NOMO-1 treated with DMSO at 0.1 percent for 48 hours (cell line): ENCODE results near the gene VSTM4.

ENCODE experiments used
- DNase-seq: peaks from one replicate; lab custom pipeline; 2025; ENCODE audit not compliant: unreplicated experiment; lab: John Stamatoyannopoulos, UW

VSTM4 gene

DNA sequence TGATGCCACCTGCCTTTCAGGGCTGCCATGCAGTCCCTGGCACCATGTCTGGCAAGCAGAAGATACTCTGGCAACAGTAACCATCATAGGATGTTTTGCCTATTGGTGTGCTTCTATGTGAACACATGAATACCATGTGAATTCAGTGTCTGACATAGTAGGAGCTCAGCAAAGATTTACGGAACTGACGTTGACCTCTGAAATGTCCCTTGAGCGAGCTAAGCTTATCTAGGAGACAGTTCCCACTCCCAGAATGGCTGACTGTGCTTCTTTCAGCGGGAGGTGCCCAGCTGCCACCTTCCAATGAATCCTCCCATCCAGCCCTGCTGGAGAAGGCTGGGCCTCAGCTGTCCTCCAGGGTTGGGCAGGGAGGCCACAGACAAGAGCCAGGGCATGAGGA, 104.5 kb downstream of the VSTM4 start:
- DNase-seq, result no peak

DNA sequence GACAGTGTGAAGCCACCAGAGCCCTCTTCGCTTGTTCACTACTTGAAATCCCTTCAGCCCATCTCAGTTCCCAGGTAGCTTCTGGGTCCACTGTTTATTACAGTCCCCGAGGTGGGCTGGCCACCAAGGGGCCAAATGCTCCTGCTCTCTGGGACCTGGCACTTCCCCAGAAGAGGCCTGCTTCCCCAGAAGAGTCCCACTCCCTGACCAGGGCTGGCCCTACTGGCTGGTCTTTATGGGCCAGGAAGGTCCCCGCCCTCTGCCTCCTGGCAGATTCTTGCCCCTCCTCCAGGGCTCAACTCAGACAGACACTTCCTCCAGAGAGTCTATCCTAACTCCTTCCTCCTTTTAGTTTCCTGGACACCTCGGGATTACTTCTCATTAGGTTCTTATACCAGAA, 105.0 kb downstream of the VSTM4 start:
- no peak for DNase-seq

DNA sequence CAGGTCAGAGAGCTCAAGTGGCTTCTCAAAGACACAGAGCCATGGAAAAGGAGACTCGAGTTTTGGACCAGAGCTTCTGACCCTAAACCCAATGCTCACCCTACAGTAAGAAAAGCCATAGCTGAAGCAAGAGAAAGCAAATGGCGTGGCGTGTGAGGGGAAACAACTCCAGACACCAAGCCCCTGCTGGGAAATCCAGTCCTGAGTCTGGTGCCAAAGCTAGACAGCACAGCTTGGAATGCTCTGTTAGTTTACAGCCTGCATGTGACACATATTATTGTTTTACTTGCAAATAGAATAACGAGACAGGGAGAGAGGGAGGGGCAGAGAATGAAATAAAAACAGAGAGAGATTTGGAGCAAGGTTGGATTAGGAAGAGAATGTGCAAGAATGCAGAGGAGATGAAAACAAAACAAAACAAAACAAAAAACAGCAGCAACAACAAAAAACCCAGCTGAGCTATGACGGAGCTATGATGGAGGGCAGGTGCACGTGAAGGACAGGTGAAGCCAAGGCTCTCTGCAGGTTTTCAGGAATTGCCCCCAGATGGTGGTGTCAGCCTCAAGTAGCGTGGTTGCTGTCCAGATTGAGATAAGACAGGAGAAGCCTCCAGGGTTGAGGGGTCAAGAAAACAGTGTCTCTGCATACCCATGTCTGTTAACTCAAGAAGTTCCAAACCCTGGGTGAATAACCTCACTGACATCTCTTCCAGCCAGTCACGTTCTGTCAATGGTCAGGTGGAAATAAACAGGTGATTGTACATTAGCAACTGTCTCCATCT, 105.9 kb downstream of the VSTM4 start:
- DNase-seq, result no peak

DNA sequence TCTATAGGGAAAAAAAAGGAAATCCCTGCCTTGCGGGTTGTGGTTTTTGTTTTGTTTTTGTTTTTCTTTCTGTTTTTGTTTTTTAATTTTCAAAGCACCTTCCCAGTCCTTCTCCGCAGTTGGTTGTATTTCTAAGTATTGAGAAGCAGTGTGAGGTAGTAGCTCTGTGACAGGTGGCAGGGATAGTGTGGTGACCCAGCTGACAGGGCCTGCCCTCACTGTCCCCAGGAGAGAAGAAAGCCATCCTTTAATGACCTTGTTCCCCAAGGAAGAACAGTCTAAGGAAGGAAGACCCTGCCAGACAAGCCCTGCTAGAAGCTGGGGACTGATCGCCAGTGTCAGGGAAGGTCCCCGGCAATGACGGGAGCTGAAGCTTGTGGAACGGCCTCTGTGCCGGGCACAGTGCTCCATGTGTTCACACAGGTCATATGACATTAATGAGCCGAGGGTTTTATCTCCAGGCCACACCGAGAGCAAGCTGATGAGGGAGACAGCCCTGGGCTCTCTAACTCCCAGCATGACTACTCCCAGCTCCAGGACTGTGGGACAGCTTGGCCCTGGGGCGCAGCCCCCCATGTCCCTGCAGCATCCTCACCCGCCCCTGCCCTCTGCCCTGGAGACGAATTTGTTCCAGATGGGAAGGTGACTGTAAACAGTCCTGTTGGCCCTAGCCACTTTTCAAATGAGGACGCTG, 106.7 kb downstream of the VSTM4 start:
- no peak for DNase-seq

DNA sequence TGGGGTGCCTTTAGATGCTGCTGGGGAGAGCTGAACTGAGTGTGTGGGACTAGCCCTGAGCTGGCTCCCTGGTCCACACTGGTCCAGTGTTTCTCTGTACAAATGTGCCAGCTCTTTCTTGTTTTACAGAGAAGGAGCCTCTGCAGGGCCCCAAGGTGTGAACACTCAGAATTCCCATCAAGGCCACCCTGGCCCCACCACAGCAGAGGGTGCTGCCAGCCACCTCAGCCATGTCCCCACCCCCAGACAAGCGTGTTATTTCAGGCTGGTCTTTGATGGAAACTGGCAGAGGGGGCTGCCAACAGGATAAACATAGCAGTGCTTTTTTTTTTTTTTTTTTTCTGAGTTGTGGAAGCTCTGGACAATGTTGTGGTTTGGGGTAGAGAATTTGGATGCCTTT, 107.2 kb downstream of the VSTM4 start:
- no peak for DNase-seq

DNA sequence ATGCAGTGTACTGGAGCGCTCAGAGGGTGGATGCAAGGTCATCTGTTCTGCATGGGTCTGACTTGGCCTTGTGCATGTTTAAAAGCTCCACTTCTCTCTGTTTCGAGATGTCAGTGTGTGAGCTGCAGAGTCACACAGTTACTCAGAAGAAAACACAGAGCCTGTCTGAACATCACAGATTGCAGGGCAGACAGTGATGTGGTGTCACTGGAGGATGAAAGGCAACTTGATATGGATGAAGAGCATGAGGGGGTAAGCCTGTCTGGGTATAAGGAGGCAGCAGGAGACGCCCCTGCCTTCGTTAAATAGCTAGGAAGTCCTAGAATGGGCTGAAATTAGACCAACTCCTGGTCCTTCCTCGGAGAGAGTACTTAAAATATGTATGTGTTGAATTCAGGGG, 108.2 kb downstream of the VSTM4 start:
- DNase-seq, result no peak

DNA sequence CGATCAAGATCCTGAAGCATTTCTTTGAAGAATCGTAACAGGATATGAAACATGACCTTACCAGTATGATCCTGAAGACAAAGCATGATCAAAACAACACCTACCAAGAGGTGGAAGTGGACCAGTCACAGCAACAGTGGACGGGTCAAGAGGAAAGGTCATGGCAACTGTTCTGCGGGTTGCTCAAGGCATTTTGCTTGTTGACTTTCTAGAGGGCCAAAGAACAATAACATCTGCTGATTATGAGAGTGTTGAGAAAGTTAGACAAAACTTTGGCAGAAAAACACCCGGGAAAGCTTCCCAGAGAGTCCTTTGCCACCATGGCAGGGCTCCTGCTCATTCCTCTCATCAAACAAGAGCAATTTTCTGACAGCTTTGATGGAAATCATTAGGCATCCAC, 110.1 kb downstream of the VSTM4 start:
- no peak for DNase-seq

DNA sequence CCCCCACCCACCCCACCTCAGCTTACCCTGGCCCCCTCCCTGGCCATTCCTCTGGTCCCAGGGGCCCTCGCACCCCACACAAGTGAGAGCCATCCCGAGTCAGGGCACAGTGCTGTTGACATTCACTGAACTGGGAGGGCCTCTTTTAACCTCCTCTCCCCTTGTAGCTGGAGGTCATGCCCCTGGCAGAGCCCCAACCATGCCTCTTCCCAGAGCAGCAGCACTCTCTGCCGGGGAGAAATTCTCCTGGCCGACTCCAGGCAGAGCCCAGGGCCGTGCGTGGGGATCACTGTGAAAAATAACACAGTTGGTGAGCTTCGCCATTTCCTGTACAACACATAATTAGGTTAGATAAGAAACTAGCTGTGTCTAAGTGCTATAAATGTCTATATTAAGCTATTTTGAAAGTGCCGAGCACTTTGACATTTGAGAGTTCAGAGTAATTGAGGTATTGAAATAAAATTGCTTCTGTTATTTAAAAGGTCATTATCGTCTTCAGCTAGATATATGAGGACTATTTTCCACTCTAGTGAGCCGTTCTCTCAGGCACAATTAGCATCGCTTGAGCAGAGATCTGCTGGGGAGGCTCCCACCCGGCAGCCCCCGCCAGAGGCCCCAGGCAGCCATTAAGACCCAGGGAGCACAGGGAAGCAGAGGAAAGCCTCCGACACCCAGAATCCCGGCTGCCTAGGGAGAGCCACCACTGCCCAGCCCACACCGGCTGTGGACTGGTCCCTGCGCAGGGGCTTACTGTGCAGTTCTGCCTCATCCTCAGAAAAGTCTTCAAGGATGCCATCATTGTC, 113.3 kb downstream of the VSTM4 start:
- DNase-seq, result no peak

DNA sequence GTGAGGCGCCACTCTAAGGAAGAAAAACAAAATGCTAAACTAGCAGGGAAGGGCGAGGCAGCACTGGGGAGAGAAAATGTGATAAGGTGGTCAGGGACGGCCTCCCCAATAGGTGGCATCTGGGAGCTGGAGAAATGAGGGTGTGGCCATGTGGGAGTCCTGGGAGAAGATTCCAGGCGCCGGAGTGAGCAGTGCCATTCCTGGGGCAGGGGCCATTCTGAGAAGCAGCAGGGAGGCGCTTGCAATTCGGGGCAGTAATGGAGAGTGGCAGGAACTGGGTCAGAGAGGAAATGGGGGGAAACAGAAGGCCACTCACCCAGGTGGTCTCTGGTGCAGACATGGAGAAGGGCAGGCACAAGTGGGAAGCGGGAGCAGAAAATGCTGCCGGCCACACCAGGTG, 113.9 kb downstream of the VSTM4 start:
- no peak for DNase-seq

DNA sequence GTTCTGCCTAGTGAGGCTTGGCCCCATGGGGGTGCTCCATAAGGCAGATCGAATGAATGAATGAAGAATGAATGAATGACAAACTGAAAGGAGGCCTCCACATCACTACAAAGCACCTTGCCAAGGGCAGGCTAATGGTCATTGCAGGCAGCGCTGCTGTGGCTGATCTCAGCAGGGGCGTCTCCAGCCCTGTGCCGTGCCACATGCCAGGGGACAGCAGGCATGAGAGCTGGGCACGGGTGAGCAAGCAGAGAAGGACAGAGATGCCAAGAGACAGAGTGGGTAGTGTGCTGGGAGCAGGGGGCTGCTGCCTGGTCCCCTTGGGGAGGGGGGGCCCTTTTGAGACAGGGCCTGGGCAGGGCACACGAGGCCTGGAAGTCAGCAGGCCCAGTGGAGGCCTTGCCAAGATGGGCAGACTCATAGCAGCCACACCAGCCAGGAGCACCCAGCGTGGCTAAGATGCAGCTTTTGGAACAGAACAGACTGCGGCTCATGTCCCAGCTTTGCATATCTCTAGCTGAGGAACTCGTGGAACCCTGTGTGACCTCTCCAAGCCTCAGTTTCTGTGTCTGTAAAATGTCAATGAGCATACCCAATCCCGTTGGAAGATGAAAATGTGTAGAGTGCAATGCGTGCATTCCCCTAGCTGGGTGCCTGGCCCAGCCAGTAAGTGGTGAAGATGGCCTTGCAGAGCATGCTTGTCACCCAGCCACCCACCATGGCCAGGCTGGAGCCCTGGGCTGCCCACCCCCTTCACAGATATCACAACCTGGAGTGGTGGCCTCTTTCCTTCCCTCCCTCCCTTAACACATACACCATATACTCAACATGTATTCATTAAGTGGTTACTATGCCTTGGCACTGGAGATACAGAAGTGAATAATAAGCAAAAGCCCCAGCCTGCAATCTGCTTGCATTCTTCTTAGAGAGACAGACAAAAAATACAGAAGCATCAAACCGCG, 114.6 kb downstream of the VSTM4 start:
- no peak for DNase-seq

DNA sequence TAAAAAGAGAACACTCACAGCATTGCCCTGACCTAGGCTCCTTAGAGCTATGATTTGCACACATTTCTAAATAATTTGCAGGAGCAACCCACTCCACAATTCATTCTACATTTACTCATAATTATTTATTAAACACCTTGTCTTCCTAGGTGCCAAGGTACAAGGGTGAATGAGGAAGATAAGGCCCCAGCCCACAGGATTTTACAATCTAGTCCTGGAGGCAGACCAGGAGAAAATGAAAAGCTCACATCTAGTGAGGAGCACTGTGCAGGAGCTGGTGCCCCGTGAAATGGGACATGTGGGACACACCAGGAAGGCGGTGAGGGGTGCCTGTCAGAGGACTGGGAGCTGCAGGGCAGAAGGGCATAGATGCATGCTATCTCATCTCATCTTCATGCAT, 116.0 kb downstream of the VSTM4 start:
- no peak for DNase-seq

DNA sequence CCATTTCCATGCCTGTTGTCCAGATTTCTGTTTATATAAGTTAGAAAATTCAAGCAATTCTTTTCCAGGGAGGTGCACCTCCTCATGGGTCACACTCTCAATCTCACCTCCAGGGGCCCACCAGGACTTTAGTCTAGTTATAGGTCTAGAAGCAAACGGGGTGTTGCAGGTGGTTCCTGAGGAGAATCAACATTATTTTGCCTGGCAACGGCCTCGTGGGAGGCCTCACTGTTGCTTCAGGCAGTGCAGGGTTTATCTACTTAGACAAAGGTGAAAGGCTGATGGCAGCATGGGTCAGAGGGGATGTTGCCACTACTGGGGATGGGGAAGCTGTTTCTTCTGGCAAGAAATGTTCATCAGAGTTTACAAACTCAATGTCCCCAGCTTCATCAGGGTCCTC, 119.0 kb downstream of the VSTM4 start:
- no peak for DNase-seq

DNA sequence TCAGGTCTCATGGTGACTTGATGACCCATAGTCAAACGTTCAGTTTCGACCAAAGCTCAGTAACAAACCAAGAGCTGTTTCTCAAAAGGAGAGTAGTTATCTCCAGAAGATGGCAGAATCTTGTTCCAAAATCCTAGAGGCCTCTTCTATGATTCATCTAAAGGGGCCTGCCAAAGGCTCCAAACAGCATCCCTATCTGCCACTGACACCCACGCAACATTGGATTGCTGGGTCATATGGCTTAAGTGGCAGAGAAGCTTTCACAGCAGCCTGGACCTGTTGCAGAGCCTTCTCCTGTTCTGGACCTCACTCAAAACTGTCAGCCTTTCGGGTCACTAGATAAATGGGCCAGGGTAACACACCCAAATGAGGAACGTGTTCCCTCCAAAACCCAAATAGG, 121.7 kb downstream of the VSTM4 start:
- DNase-seq, result no peak

DNA sequence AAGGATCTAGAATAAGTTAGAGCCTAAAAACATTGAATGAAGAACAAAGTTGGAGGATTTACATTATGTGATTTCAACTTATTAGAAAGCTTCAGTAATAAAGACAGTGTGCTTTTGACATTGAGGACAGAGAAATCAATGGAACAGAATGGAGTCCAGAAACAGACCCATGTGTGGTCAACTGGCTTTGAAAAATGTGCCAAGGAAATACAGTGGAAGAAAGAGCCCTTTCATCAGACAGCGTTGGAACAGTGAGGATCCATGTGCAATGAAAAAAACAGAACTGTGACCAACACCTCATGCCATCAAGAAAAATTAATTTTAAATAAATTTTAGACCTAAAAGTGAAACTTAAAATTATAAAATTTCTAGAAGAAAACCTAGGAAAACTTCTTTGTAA, 125.1 kb downstream of the VSTM4 start:
- DNase-seq, result no peak

DNA sequence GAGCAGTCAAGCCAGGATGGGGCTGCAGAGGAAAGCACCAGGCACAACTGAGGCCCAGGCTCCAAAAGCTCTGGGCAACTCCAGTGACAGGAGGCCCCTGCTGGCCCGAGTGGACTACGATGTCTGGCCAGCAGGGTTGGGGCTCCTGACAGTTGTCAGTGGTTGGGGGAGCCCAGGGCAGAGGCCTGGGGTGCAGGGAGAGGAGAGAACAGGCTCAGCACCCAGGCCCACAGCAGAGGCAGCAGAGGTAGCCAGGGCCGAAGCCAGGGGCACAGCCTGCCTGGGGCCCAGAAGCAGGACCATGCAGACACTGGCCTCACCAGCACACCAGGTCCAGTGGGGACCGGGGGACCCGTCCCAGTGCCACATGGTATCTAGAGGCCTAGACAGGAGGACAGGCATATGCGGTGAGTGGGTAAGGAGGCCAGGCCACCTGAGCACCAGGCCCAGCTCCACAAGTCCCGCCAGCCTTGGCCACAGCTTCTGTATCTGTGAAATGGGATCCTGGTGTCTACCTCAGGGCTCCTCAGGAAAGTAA, 129.6 kb downstream of the VSTM4 start:
- no peak for DNase-seq

DNA sequence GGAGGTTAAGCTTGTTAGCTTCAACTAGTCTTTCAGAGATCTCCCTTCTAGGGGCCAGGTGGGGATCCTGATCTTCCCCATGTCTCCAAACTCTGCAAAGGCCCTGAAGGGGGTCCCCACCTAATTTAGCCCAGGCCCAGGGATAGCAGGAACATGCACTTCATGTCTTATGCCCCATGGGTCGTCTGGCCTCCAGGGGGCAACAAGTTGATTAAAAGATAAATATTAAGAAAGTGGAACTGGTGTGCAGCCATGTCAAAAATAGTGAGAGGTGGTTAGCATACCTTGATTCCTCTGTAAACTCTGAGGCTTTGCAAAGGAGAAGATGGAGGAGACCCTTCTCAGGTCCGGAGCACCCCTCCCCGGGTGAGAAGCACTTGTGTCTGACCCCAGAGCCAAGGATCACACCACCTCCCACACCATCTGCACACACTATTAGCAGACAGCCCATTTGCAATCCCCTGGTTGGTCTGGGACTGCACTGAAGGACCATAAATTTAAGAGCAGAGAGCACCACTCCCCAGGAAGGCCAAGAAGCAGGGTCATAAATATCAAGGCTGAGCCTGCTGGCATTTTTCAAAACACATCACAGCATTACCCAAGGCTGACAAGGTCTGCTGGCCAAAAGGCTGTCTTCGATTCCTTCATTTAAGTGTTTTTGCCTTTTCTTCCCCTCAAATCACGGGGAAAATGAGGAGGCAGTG, 131.5 kb downstream of the VSTM4 start:
- no peak for DNase-seq

DNA sequence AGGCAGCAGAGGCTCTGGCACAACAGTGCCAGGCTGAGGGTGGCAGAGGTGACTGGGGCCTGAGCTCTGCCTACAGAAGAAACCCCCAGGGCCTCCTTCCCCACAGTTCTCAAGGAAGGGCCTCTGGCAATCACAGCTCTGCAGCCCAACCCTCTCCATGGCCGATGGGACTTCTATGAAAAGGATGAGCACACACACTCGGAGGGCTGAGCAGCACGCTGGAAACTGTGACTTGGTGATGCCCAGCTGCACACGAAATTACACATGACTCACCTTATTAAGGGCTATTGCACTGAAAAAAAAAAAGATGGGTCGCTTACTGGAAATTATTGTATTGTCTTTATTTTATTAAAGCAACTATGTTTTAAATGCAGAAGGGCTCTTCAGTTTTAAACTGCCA, 132.7 kb downstream of the VSTM4 start:
- DNase-seq, result no peak

DNA sequence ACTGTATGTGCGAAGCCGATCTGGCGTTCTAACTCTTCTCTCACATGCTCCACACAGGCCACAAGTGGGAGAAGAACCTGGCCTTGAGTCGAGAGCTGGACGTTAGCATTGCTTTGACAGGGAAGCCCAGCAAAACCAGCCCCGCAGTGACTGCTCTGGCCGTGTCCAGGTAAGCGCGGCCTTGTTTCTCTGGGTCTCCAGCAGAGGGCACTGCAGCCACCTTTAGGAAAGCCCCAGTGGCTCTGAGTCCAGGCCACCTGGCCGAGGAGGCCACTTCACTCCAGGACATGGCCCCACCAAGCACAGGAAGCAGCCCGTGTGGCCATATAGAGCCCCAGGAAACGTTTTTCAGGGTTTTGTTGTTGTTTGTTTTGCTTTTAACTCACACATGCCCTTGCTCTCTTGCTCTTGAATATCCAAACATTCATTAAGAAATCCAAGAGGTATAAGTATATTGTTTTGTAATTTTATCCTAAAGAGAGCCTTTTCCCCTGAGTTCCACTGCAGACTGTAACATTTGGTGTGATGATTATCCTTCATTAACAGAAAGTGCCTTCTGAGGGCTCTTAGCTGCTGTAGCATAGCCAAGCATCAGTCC, 133.9 kb downstream of the VSTM4 start:
- DNase-seq, result no peak

DNA sequence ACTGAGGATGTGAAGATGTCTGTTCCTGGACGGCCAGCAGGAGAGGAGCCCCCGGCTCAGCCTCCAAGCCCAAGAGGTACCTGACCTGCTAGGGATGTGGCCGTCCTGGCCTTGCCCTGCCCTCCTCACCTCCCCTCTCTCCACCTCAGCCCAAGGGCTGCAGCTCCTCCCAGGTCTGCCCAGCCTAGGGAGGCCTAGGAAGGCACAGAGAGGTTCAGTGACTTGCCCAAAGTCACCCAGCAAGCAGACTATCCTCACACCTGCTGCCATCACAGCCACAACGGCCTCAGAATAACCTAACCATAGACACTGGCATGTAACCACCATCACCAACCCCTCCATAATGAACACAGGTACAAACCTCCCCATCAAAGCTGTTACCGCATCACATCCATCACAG, 137.0 kb downstream of the VSTM4 start:
- no peak for DNase-seq

DNA sequence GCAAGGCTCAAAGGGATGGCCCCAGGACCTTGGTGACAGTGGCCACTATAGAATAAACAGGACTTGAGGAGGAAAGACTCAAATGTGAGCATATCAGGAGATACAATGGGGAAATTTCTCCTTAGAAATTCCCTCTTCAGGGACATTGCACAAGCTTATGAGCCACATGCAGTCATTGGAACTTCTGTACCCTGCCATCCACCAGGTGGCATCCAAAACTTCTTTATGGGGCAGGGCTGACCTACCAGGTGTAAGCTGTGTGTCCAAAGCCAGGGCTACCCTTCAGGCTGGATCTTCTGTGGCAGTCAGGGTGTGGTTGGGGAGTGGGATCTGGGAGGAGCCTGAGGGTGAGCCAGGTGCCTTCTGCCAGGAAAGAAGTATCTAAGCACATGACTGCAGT, 139.1 kb downstream of the VSTM4 start:
- no peak for DNase-seq
